T-helper 1 cell treated with Interleukin-12 subunit alpha and Interleukin-12 subunit beta and Interleukin-4 antibody, amounts not matched to agents 30 μg/mL and 1 μg/mL, for 36 hours (primary cell): ENCODE measurements around the gene ZBTB46.

Experiments
- H3K27ac Mint-ChIP-seq: one replicate; pipeline ENCODE4 v1.8.0; 2021; ENCODE audit warnings: mild to moderate bottlenecking, mixed read lengths
- H3K27me3 Mint-ChIP-seq: one replicate; pipeline ENCODE4 v1.8.0; 2021; ENCODE audit warnings: low read depth, mixed read lengths
- H3K36me3 Mint-ChIP-seq: one replicate; pipeline ENCODE4 v1.8.0; 2021; ENCODE audit warnings: low read depth, mixed read lengths
- H3K4me1 Mint-ChIP-seq: one replicate; pipeline ENCODE4 v1.8.0; 2021; ENCODE audit warnings: low read depth, mixed read lengths
- H3K4me3 Mint-ChIP-seq: one replicate; pipeline ENCODE4 v1.8.0; 2021; ENCODE audit warnings: mild to moderate bottlenecking, moderate library complexity, mixed read lengths
- H3K9me3 Mint-ChIP-seq: one replicate; pipeline ENCODE4 v1.8.0; 2021; ENCODE audit warnings: mixed read lengths

ZBTB46 gene

DNA sequence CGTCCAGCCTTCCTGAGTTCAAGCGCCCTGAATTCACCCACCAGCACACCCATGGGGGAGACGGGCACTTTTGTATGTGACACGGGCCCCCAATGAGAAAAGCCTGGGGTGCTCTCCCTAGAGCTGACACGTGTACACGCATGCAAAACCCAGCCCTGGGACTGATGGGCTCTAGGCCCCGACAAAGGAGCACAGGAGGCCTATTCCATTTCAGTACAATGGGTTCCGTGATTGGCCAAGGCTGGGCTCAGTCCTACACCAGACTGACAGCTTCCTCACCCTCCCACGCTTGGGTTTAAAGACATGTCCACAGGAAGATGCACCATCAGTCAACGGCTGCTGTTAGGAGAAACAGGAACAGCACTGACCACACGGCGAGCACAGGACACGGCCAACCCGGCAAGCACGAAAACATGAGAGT is 8.8 kb downstream of the ZBTB46 start:
- Mint-ChIP-seq H3K4me3 (no peak overlapping the region), H3K27me3 (peaks cover 19% of the 10 kb centered on the region), H3K27ac (no peak overlapping the region), H3K36me3 (no peaks in the 10 kb centered on the region), H3K4me1 (no peaks in the 10 kb centered on the region), H3K9me3 (no peaks in the 10 kb centered on the region)

- H3K27ac Mint-ChIP-seq: no peak overlapping the region
- no peaks in the 10 kb centered on the region for H3K36me3 Mint-ChIP-seq
- no peak overlapping the region for H3K4me3 Mint-ChIP-seq
- no peaks in the 10 kb centered on the region for H3K9me3 Mint-ChIP-seq
- peaks cover 16% of the 10 kb centered on the region for H3K27me3 Mint-ChIP-seq
- H3K4me1 Mint-ChIP-seq: no peaks in the 10 kb centered on the region
These were observed 9.3 kb downstream of the ZBTB46 start for GRCh38 chr20:63821811-63822210.

- Mint-ChIP-seq H3K9me3 (no peaks in the 10 kb centered on the region), H3K4me3 (no peak overlapping the region), H3K4me1 (no peaks in the 10 kb centered on the region), H3K36me3 (no peaks in the 10 kb centered on the region), H3K27ac (no peak overlapping the region), H3K27me3 (peaks cover 4% of the 10 kb centered on the region)
These were observed 11.7 kb downstream of the ZBTB46 start for GRCh38 chr20:63819224-63819921.

DNA sequence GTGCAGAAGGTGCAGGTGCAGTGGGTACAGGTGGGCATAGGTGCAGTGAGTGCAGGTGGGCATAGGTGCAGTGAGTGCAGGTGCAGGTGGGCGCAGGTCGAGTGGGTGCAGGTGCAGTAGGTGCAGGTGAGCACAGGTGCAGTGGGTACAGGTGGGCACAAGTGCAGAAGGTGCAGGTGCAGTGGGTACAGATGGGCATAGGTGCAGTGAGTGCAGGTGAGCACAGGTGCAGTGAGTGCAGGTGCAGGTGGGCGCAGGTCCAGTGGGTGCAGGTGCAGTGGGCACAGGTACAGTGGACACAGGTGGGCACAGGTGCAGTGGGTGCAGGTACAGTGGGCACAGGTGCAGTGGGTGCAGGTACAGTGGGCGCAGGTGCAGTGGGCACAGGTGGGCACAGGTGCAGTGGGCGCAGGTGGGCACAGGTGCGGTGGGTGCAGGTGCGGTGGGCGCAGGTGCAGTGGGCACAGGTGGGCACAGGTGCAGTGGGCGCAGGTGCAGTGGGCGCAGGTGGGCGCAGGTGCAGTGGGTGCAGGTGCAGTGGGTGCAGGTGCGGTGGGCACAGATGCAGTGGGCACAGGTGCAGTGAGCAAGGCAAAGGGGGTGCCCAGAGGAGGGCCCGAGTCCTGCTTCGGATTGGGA is 15.3 kb downstream of the ZBTB46 start:
- Mint-ChIP-seq H3K9me3 (no peaks in the 10 kb centered on the region), H3K4me1 (no peaks in the 10 kb centered on the region), H3K36me3 (no peaks in the 10 kb centered on the region), H3K27me3 (no peaks in the 10 kb centered on the region), H3K27ac (no peak overlapping the region), H3K4me3 (no peak overlapping the region)

DNA sequence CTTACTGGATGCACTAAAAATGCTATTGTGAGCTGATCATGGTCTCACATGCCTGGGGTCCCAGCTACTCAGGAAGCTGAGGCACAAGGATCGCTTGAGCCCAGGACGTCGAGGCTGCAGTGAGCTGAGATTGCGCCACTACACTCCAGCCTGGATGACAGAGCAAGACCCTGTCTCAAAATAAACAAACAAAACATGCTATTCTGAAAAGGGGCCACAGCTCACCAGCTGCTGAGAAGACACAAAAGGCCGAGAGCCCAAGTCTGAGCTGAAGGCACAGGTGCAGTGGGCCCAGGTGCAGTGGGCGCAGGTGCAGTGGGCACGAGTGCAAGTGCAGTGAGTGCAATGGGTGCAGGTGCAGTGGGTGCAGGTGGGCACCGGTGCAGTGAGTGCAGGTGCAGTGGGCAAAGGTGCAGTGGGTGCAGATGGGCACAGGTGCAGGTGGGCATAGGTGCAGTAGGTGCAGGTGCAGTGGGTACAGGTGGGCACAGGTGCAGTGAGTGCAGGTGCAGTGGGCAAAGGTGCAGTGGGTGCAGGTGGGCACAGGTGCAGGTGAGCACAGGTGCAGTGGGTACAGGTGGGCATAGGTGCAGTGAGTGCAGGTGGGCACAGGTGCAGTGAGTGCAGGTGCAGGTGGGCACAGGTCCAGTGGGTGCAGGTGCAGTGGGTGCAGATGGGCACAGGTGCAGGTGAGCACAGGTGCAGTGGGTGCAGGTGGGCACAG is 16.0 kb downstream of the ZBTB46 start:
- Mint-ChIP-seq H3K4me3 (no peak overlapping the region), H3K9me3 (no peaks in the 10 kb centered on the region), H3K36me3 (no peaks in the 10 kb centered on the region), H3K4me1 (no peaks in the 10 kb centered on the region), H3K27me3 (no peaks in the 10 kb centered on the region), H3K27ac (no peak overlapping the region)

DNA sequence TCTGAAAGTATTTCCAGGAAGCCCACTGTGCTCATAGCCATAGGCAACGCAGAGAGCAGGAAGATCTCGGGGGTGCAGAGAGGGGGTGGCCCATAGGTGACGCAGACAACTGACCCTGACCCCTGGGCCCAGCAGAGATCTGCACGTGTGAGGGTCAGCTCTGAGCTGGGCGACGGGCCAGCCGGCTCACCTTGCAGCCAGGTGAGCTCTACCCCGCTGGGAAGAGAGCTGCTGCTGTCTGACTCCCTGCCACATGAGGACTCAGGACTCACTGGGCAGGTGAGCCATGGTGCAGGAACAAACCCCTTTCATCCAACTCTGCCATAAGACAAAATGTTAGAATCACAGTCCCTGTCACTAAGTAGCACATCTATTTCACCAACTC is 19.6 kb downstream of the ZBTB46 start:
- no peak overlapping the region for H3K4me3 Mint-ChIP-seq

GRCh38 chr20:63810730-63811490 is 20.2 kb downstream of the ZBTB46 start:
- Mint-ChIP-seq H3K27me3 (no peaks in the 10 kb centered on the region), H3K36me3 (no peaks in the 10 kb centered on the region), H3K27ac (no peak overlapping the region), H3K4me3 (no peak overlapping the region), H3K9me3 (no peaks in the 10 kb centered on the region), H3K4me1 (no peaks in the 10 kb centered on the region)

More for the DNA sequence above, 19.6 kb downstream of the ZBTB46 start:
- H3K36me3 Mint-ChIP-seq: no peaks in the 10 kb centered on the region
- H3K27ac Mint-ChIP-seq: no peak overlapping the region
- no peaks in the 10 kb centered on the region for H3K27me3 Mint-ChIP-seq
- H3K9me3 Mint-ChIP-seq: no peaks in the 10 kb centered on the region
- H3K4me1 Mint-ChIP-seq: no peaks in the 10 kb centered on the region

GRCh38 chr20:63809856-63810255 is 21.2 kb downstream of the ZBTB46 start:
- Mint-ChIP-seq H3K36me3 (no peaks in the 10 kb centered on the region), H3K4me1 (no peaks in the 10 kb centered on the region), H3K4me3 (no peak overlapping the region), H3K27me3 (no peaks in the 10 kb centered on the region), H3K9me3 (no peaks in the 10 kb centered on the region), H3K27ac (no peak overlapping the region)

DNA sequence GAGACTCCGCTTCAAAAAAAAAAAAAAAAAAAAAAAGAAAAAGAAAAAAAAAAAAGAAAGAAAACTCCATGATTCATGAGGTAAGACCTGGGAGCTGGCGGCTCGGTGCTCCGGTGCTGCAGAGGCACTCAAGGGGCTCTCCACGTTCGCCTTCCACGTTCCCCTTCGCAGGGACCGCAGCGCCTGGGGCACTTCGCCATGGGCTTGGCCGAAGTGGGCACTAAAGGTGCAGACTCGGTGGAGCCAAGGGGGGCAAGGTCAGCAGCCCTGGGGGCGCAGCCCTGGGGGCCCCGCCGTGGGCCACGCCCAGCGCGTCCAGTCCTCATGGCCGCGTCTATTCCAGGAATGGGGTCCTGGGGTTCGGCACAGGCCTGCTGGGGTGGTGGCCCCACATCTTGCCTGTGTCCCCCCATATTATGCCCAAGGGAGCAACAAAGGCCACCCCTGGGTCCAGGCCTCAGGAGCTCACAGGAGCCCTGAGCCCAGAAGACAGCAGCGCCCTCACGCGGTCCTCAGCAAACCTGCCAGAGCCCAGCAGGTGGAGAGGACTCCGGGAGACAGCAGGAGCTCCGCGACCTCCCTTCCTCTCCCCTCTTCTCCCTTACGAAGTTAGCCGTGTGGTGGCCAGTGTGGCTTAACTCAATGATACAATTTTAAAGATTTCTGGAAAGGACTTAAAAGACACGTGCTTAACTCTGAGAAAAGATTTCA is 21.9 kb downstream of the ZBTB46 start:
- Mint-ChIP-seq H3K4me3 (no peak overlapping the region), H3K4me1 (peaks cover 2% of the 10 kb centered on the region), H3K27me3 (no peaks in the 10 kb centered on the region), H3K27ac (no peak overlapping the region), H3K36me3 (no peaks in the 10 kb centered on the region), H3K9me3 (no peaks in the 10 kb centered on the region)

GRCh38 chr20:63808145-63808724 is 22.8 kb downstream of the ZBTB46 start:
- Mint-ChIP-seq H3K36me3 (no peaks in the 10 kb centered on the region), H3K27ac (no peak overlapping the region), H3K27me3 (peaks cover 4% of the 10 kb centered on the region), H3K9me3 (no peaks in the 10 kb centered on the region), H3K4me3 (no peak overlapping the region), H3K4me1 (peaks cover 5% of the 10 kb centered on the region)

DNA sequence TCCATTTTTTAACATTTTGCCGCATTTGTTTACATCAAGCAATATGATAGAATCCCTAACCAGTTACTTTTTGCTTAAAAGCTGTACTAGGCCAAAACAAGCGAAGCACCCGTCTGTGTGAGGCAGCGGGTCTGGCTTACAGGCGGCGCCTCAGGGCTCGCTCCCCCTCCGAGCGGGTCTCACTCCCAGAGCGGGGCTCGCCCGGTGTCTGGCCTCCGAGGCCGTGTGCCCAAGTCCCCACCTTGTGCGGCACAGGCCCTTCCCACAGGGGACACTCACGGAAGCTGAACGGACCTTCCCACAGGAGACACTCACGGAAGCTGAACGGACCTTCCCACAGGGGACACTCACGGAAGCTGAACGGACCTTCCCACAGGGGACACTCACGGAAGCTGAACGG is 23.4 kb downstream of the ZBTB46 start:
- no peaks in the 10 kb centered on the region for H3K36me3 Mint-ChIP-seq
- H3K9me3 Mint-ChIP-seq: no peaks in the 10 kb centered on the region

GRCh38 chr20:63804308-63804636 is 26.8 kb downstream of the ZBTB46 start:
- Mint-ChIP-seq H3K36me3 (no peaks in the 10 kb centered on the region), H3K4me3 (no peak overlapping the region), H3K27me3 (peaks cover 8% of the 10 kb centered on the region), H3K9me3 (no peaks in the 10 kb centered on the region), H3K4me1 (peaks cover 5% of the 10 kb centered on the region), H3K27ac (no peak overlapping the region)

More for the DNA sequence above, 23.4 kb downstream of the ZBTB46 start:
- peaks cover 5% of the 10 kb centered on the region for H3K4me1 Mint-ChIP-seq
- no peak overlapping the region for H3K27ac Mint-ChIP-seq
- H3K4me3 Mint-ChIP-seq: no peak overlapping the region
- peaks cover 4% of the 10 kb centered on the region for H3K27me3 Mint-ChIP-seq

- Mint-ChIP-seq H3K27me3 (peaks cover 8% of the 10 kb centered on the region), H3K36me3 (no peaks in the 10 kb centered on the region), H3K9me3 (no peaks in the 10 kb centered on the region), H3K4me1 (peaks cover 5% of the 10 kb centered on the region), H3K27ac (no peak overlapping the region), H3K4me3 (no peak overlapping the region)
These were observed 28.4 kb downstream of the ZBTB46 start for GRCh38 chr20:63802469-63803240.
